Neuronal stem cell (in vitro differentiated cells): ENCODE results near the gene TSHZ2.

Experiments
- DNase-seq: peaks from one replicate; pipeline ENCODE4 v3.0.0-alpha.2; 2013; ENCODE audit warnings: low spot score
- H2AFZ ChIP-seq: one replicate; pipeline ENCODE4 v1.6.1; 2013; ENCODE audit warnings: mild to moderate bottlenecking, low read length, inconsistent platforms
- H2AK5ac ChIP-seq: 2 replicates; pipeline ENCODE4 v1.6.1; 2013; ENCODE audit warnings: low read depth, mild to moderate bottlenecking, inconsistent platforms, low read length, moderate library complexity, mixed read lengths
- H2BK120ac ChIP-seq: 2 replicates; pipeline ENCODE4 v1.6.1; 2013; ENCODE audit warnings: low read depth, mild to moderate bottlenecking, inconsistent platforms, low read length, moderate library complexity, mixed read lengths
- H2BK12ac ChIP-seq: one replicate; pipeline ENCODE4 v1.6.1; 2013; ENCODE audit warnings: low read length, inconsistent platforms
- H2BK15ac ChIP-seq: 2 replicates; pipeline ENCODE4 v1.6.1; 2013; ENCODE audit warnings: mild to moderate bottlenecking, low read length, inconsistent platforms, mixed read lengths
- H2BK5ac ChIP-seq: one replicate; pipeline ENCODE4 v1.6.1; 2013; ENCODE audit warnings: inconsistent platforms, mild to moderate bottlenecking, low read length, moderate library complexity
- H3K14ac ChIP-seq: one replicate; pipeline ENCODE4 v1.6.1; 2013; ENCODE audit warnings: low read length, inconsistent platforms
- H3K18ac ChIP-seq: 2 replicates; pipeline ENCODE4 v1.6.1; 2013; ENCODE audit warnings: low read length, inconsistent platforms
- H3K23ac ChIP-seq: 2 replicates; pipeline ENCODE4 v1.6.1; 2013; ENCODE audit warnings: low read depth, mild to moderate bottlenecking, mixed read lengths, low read length, inconsistent platforms; ENCODE audit not compliant: poor library complexity
- H3K27ac ChIP-seq: replicated peaks from 3 replicates; pipeline ENCODE4 v1.5.1; 2013; ENCODE audit warnings: low read length, inconsistent platforms
- H3K27me3 ChIP-seq, 3 experiments: 2 replicates each; pipeline ENCODE4 v1.6.1; 2013; ENCODE audit warnings: low read length in 3 of 3, mild to moderate bottlenecking in 2 of 3, inconsistent platforms in 1 of 3, low read depth in 1 of 3, mixed read lengths in 1 of 3, moderate library complexity in 1 of 3; ENCODE audit not compliant: control insufficient read depth in 3 of 3, insufficient read depth in 3 of 3
- H3K36me3 ChIP-seq, 2 donors: replicated peaks in 1 of 2; 2 replicates each; pipeline ENCODE4 v1.6.1; 2013; ENCODE audit warnings: low read length in 2 of 2; ENCODE audit not compliant: control insufficient read depth in 2 of 2, insufficient read depth in 2 of 2
- H3K4ac ChIP-seq: 2 replicates; pipeline ENCODE4 v1.6.1; 2013; ENCODE audit warnings: inconsistent platforms, mild to moderate bottlenecking, low read length, moderate library complexity
- H3K4me1 ChIP-seq, 2 donors: 1 replicate in 1 of 2; 2 replicates in 1 of 2; pipeline ENCODE4 v1.6.1; 2013; ENCODE audit warnings: low read length in 2 of 2, low read depth in 1 of 2; ENCODE audit not compliant: control insufficient read depth in 2 of 2, insufficient read depth in 1 of 2
- H3K4me2 ChIP-seq: one replicate; pipeline ENCODE4 v1.6.1; 2013; ENCODE audit warnings: mild to moderate bottlenecking, low read length, inconsistent platforms; ENCODE audit not compliant: insufficient read depth, poor library complexity, severe bottlenecking
- H3K4me3 ChIP-seq, 2 donors: 2 replicates each; pipeline ENCODE4 v1.5.1; 2013; ENCODE audit warnings: low read length in 2 of 2, mild to moderate bottlenecking in 2 of 2, inconsistent platforms in 1 of 2, moderate library complexity in 1 of 2
- H3K79me1 ChIP-seq: one replicate; pipeline ENCODE4 v1.6.1; 2013; ENCODE audit warnings: low read depth, mild to moderate bottlenecking, inconsistent platforms, low read length, moderate library complexity
- H3K9ac ChIP-seq: one replicate; pipeline ENCODE4 v1.6.1; 2013; ENCODE audit warnings: mild to moderate bottlenecking, low read depth, low read length, inconsistent platforms; ENCODE audit not compliant: poor library complexity
- H3K9me3 ChIP-seq, 2 donors: replicated peaks in 1 of 2; 2 replicates each; pipeline versions ENCODE3 to v1.6.1; 2013; ENCODE audit warnings: low read length in 2 of 2, mild to moderate bottlenecking in 2 of 2, inconsistent platforms in 1 of 2, low read depth in 1 of 2, mixed read lengths in 1 of 2, moderate library complexity in 1 of 2; ENCODE audit not compliant: control insufficient read depth in 2 of 2, insufficient read depth in 1 of 2
- H4K8ac ChIP-seq: one replicate; pipeline ENCODE4 v1.6.1; 2013; ENCODE audit warnings: low read depth, mild to moderate bottlenecking, inconsistent platforms, low read length, moderate library complexity
- H4K91ac ChIP-seq: one replicate; pipeline ENCODE4 v1.6.1; 2013; ENCODE audit warnings: low read length, low read depth, mild to moderate bottlenecking, inconsistent platforms; ENCODE audit not compliant: poor library complexity
- WGBS, 2 donors: extraction: QIAGEN DNeasy Blood & Tissue Kit; methylation state at CpG; one replicate each; pipeline ENCODE4 v1.1.7; 2013; ENCODE audit warnings: missing lambda C conversion rate in 2 of 2, mixed read lengths in 1 of 2; ENCODE audit not compliant: insufficient read length in 2 of 2, insufficient replicate concordance in 1 of 2; ENCODE audit errors: extremely low coverage in 2 of 2; 5-methylcytosine and 5-hydroxymethylcytosine counted together

The TSHZ2 gene

GRCh38 chr20:53048387-53048786 is 76.2 kb downstream of the TSHZ2 start:
- peak overlapping the region; percentile 8 for H3K27ac ChIP-seq
- no CpG with 5 or more reads among the region's 7 CpGs for WGBS, 2 donors
- peaks cover 0 to 8% of the 10 kb centered on the region in 2 donors for H3K4me1 ChIP-seq
- H3K79me1 ChIP-seq: no peaks in the 10 kb centered on the region
- H2BK15ac ChIP-seq: no peak overlapping the region
- no peak overlapping the region for H3K4me3 ChIP-seq
- no peak overlapping the region for H3K14ac ChIP-seq
- no peak overlapping the region for H3K23ac ChIP-seq
- H3K9ac ChIP-seq: no peak overlapping the region
- H3K27me3 ChIP-seq: no peaks in the 10 kb centered on the region
- no peak overlapping the region for H3K18ac ChIP-seq
- H2AK5ac ChIP-seq: no peak overlapping the region
- peaks cover 0 to 15% of the 10 kb centered on the region in 2 donors for H3K9me3 ChIP-seq
- H2BK5ac ChIP-seq: no peak overlapping the region
- H4K91ac ChIP-seq: no peak overlapping the region
- H3K4me2 ChIP-seq: no peak overlapping the region
- no peak for DNase-seq
- H3K4ac ChIP-seq: no peak overlapping the region
- peak overlapping the region; percentile 10 for H2AFZ ChIP-seq
- H2BK120ac ChIP-seq: no peak overlapping the region
- no peaks in the 10 kb centered on the region for H3K36me3 ChIP-seq
- no peak overlapping the region for H4K8ac ChIP-seq
- no peak overlapping the region for H2BK12ac ChIP-seq

- no peak overlapping the region for H2AFZ ChIP-seq
- no peak overlapping the region for H3K4ac ChIP-seq
- no peak overlapping the region for H3K4me2 ChIP-seq
- no peak overlapping the region for H4K8ac ChIP-seq
- no peak overlapping the region for H2BK5ac ChIP-seq
- H3K27me3 ChIP-seq: no peaks in the 10 kb centered on the region
- H3K36me3 ChIP-seq: no peaks in the 10 kb centered on the region
- WGBS, 2 donors: no CpG with 5 or more reads among the region's 6 CpGs
- H2BK15ac ChIP-seq: no peak overlapping the region
- H3K4me3 ChIP-seq: no peak overlapping the region
- H3K27ac ChIP-seq: no peak overlapping the region
- H3K9me3 ChIP-seq: peaks cover 0 to 15% of the 10 kb centered on the region in 2 donors
- DNase-seq: no peak
- H3K23ac ChIP-seq: no peak overlapping the region
- peaks cover 0 to 8% of the 10 kb centered on the region in 2 donors for H3K4me1 ChIP-seq
- H2BK120ac ChIP-seq: no peak overlapping the region
- no peak overlapping the region for H2BK12ac ChIP-seq
- no peak overlapping the region for H3K9ac ChIP-seq
- no peaks in the 10 kb centered on the region for H3K79me1 ChIP-seq
- no peak overlapping the region for H3K14ac ChIP-seq
- H2AK5ac ChIP-seq: no peak overlapping the region
- H3K18ac ChIP-seq: no peak overlapping the region
- no peak overlapping the region for H4K91ac ChIP-seq
These were observed 78.2 kb downstream of the TSHZ2 start for GRCh38 chr20:53050338-53050737.

- Histone ChIP-seq H3K79me1 (no peaks in the 10 kb centered on the region), H2BK5ac (no peak overlapping the region), H2BK120ac (no peak overlapping the region), H3K27ac (no peak overlapping the region), H3K9me3 (peaks cover 2% of the 10 kb centered on the region in 2 donors), H2BK15ac (no peak overlapping the region), H3K4me3 (no peak overlapping the region), H4K8ac (no peak overlapping the region), H4K91ac (no peak overlapping the region), H3K36me3 (peaks cover 0 to 2% of the 10 kb centered on the region in 2 donors), H2AFZ (no peak overlapping the region), H3K18ac (no peak overlapping the region), H3K23ac (no peak overlapping the region), H3K9ac (no peak overlapping the region), H3K4me2 (no peak overlapping the region), H2AK5ac (no peak overlapping the region), H3K4me1 (peaks cover 0 to 8% of the 10 kb centered on the region in 2 donors), H2BK12ac (no peak overlapping the region), H3K27me3 (no peaks in the 10 kb centered on the region), H3K14ac (no peak overlapping the region), H3K4ac (no peak overlapping the region)
- DNase-seq: no peak
- no CpG with 5 or more reads among the region's 5 CpGs for WGBS, 2 donors
These were observed 80.2 kb downstream of the TSHZ2 start for GRCh38 chr20:53052380-53052779.

GRCh38 chr20:53053595-53053994 is 81.4 kb downstream of the TSHZ2 start:
- WGBS, 2 donors: no CpG with 5 or more reads among the region's 5 CpGs
- H3K23ac ChIP-seq: no peak overlapping the region
- no peak overlapping the region for H4K8ac ChIP-seq
- no peak overlapping the region for H2BK15ac ChIP-seq
- peaks cover 0 to 2% of the 10 kb centered on the region in 2 donors for H3K9me3 ChIP-seq
- no peak overlapping the region for H3K27ac ChIP-seq
- no peak overlapping the region for H2AFZ ChIP-seq
- H4K91ac ChIP-seq: no peak overlapping the region
- no peak overlapping the region for H3K18ac ChIP-seq
- H3K4me1 ChIP-seq: peaks cover 0 to 6% of the 10 kb centered on the region in 2 donors
- no peak for DNase-seq
- H3K27me3 ChIP-seq: no peaks in the 10 kb centered on the region
- no peak overlapping the region for H3K4ac ChIP-seq
- no peak overlapping the region for H2BK120ac ChIP-seq
- H3K9ac ChIP-seq: no peak overlapping the region
- H2BK12ac ChIP-seq: no peak overlapping the region
- H3K14ac ChIP-seq: no peak overlapping the region
- H3K36me3 ChIP-seq: peaks cover 0 to 2% of the 10 kb centered on the region in 2 donors
- H3K4me2 ChIP-seq: no peak overlapping the region
- H3K4me3 ChIP-seq: no peak overlapping the region
- H3K79me1 ChIP-seq: no peaks in the 10 kb centered on the region
- H2AK5ac ChIP-seq: no peak overlapping the region
- no peak overlapping the region for H2BK5ac ChIP-seq
